HepG2 (cell line): Measurements from ENCODE around the gene RBM41. TPM values are rescaled to one million over a fixed set of nuclear protein-coding genes. Genes with fewer than 3 reads are reported as not detected.

Source experiments
- ASH2L ChIP-seq: fragments of 300-600, 200-600 bp; sonication (generic); IDR thresholded peaks from 2 replicates; pipeline ENCODE4 v1.7.0; 2017; ENCODE audit warnings: low read depth, mild to moderate bottlenecking, moderate library complexity, mixed read lengths, low read length; ENCODE audit not compliant: insufficient read length
- ELF3 ChIP-seq: IDR thresholded peaks from 2 replicates; pipeline ENCODE4 v1.6.1; 2016; ENCODE audit warnings: missing genetic modification reagents, missing compliant biosample characterization
- GATAD1 ChIP-seq: IDR thresholded peaks from 2 replicates; pipeline ENCODE4 v1.6.1; 2016; ENCODE audit warnings: missing genetic modification reagents, missing compliant biosample characterization
- GMEB1 ChIP-seq: sonication (generic); formaldehyde crosslinking; IDR thresholded peaks from 2 replicates; pipeline ENCODE4 v1.5.1; 2020; ENCODE audit warnings: missing genetic modification reagents, mild to moderate bottlenecking, borderline replicate concordance
- IKZF5 ChIP-seq: IDR thresholded peaks from 2 replicates; pipeline ENCODE4 v1.6.1; 2018; ENCODE audit warnings: missing genetic modification reagents, mild to moderate bottlenecking, missing compliant biosample characterization
- MXD3 ChIP-seq: IDR thresholded peaks from 2 replicates; pipeline ENCODE4 v1.6.1; 2016; ENCODE audit warnings: mild to moderate bottlenecking, missing biosample characterization, missing genetic modification reagents
- PAXIP1 ChIP-seq: sonication (generic); formaldehyde crosslinking; conservative IDR thresholded peaks from 2 replicates; pipeline ENCODE4 v1.4.0; 2020; ENCODE audit warnings: mild to moderate bottlenecking, missing genetic modification reagents, moderate library complexity
- TOPORS ChIP-seq: sonication (generic); formaldehyde crosslinking; IDR thresholded peaks from 2 replicates; pipeline ENCODE4 v1.8.0; 2023; ENCODE audit warnings: mild to moderate bottlenecking, missing genetic modification reagents
- ZBTB20 ChIP-seq: sonication (generic); formaldehyde crosslinking; IDR thresholded peaks from 2 replicates; pipeline ENCODE4 v1.8.1; 2023; ENCODE audit warnings: missing genetic modification reagents, low read depth, mild to moderate bottlenecking, borderline replicate concordance
- ZNF337 ChIP-seq: sonication (generic); formaldehyde crosslinking; IDR thresholded peaks from 2 replicates; pipeline ENCODE4 v1.5.1; 2020; ENCODE audit warnings: missing genetic modification reagents, low read depth, mild to moderate bottlenecking, borderline replicate concordance
- ZNF687 ChIP-seq: sonication (generic); formaldehyde crosslinking; IDR thresholded peaks from 2 replicates; pipeline ENCODE4 v1.5.1; 2020; ENCODE audit warnings: mild to moderate bottlenecking, missing genetic modification reagents, moderate library complexity
- ZNF790 ChIP-seq: sonication (generic); formaldehyde crosslinking; IDR thresholded peaks from 2 replicates; pipeline ENCODE4 v1.8.0; 2022; ENCODE audit warnings: missing genetic modification reagents, mild to moderate bottlenecking, borderline replicate concordance
- polyA plus RNA-seq, 8 experiments: library from polyadenylated mRNA; depleted of rRNA in 3 of 8; stranded (reverse) in 7 of 8; unstranded in 1 of 8; fragments of >200 nt; fragmentation: Illumina TruSeq in 4 of 8; extraction: Trizol in 4 of 8; gene quantifications; 2 replicates each; pipeline versions ENCODE4 v1.2.1 to v1.2.3, GENCODE V29; 2011 to 2016; ENCODE audit warnings: low read depth in 4 of 8, missing spikeins in 1 of 8, mixed read lengths in 1 of 8; ENCODE audit not compliant: insufficient read depth in 1 of 8
- total RNA-seq, 5 experiments: library from RNA; depleted of rRNA; stranded (reverse); fragments of >200 nt; fragmentation: Illumina TruSeq; extraction: Trizol; gene quantifications; 2 replicates each; pipeline ENCODE4 v1.2.3, GENCODE V29; 2016; ENCODE audit warnings: low read depth in 1 of 5

The RBM41 gene
- total and polyA plus RNA-seq, 2 of the 13 experiments (the other 11 are each of a cell fraction or from before 2014, with no cell fraction given) = 6.5 to 15.4 TPM

GRCh38 chrX:107118322-107119147 is at the start of gene RBM41 (continued):
- TF ChIP-seq ZNF687 (CRISPR knock-in tag) = peak; percentile 65
- TF ChIP-seq MXD3 = no peak
- 0 out of 2 replicates have a peak, but pooled peaks have one; percentile 14 for TF ChIP-seq GMEB1 (CRISPR knock-in tag)
- TF ChIP-seq ZNF790 (CRISPR knock-in tag) = peak; percentile 28; the same call in 1 of the 2 replicates
- 0 out of 2 replicates have a peak, but pooled peaks have one; percentile 38 for TF ChIP-seq IKZF5 (CRISPR knock-in tag)
- no peak for TF ChIP-seq ZNF337 (CRISPR knock-in tag)
- 0 out of 2 replicates have a peak, but pooled peaks have one; percentile 48 for TF ChIP-seq TOPORS
- TF ChIP-seq ASH2L = peak; percentile 43
- no peak for TF ChIP-seq ELF3 (CRISPR knock-in tag)
- 0 out of 2 replicates have a peak, but pooled peaks have one; percentile 11 for TF ChIP-seq PAXIP1 (CRISPR knock-in tag)
- TF ChIP-seq ZBTB20 (CRISPR knock-in tag) = no peak; the same call in 1 of the 2 replicates
- peak; percentile 44; the same call in 1 of the 2 replicates for TF ChIP-seq GATAD1 (CRISPR knock-in tag)
